Left forelimb (tissue), 1 donor: ENCODE measurements around the gene RFX2.
A peak's percentile ranks its signal among the peaks of the same experiment; 100 is the strongest.
"Not testable (repeated sequence)": the region's sequence is repeated elsewhere in the genome, so short reads cannot be mapped to it uniquely, and the experiment has no call there.

ENCODE experiments used
- DNase-seq: peaks from one replicate; pipeline ENCODE4 v3.0.0-alpha.2; 2018; ENCODE audit warnings: low spot score

The RFX2 gene

GRCh38 chr19:6038634-6039405 lies 71.5 kb downstream of the RFX2 start:
- DNase-seq, result no peak

GRCh38 chr19:6035026-6035425 lies 75.3 kb downstream of the RFX2 start:
- DNase-seq, result no peak

GRCh38 chr19:6034512-6034911 lies 75.8 kb downstream of the RFX2 start:
- DNase-seq, result no peak

- no peak for DNase-seq
Observed at GRCh38 chr19:6033744-6034264, 76.5 kb downstream of the RFX2 start.

DNA sequence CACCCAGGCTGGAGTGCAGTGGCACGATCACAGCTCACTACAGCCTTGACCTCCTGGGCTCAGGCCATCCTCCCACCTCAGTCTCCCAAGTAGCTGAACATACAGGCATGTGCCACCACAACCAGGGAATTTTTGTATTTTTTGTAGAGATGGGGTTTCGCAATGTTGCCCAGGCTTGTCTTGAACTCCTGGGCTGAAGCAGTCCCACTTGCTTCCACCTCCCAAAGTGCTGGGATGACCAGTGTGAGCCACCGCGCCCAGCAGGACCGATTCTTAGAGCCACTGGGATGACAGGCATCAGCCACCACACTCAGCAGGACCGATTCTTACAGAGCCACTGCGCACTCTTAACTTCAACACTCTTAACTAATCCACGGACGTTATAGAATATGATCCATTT lies 77.5 kb downstream of the RFX2 start:
- no peak for DNase-seq

DNA sequence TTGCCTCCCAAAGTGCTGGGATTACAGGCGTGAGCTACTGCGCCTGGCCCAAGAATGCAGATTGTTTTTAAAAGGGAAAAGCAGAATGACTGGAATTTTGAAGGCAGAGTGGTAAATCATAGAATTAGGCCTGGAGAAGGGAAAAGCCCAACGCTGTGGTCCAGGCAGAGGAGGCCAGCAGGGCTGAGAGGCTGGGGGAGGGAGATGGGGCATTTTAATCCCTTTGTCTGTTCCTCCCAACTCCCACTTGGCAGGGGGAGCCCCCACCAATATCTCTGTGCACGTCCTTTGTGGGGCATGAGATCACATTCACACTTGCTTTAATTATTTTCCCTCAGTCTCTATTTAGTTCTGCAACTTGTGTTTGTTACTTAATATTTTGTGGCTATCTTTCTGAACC lies 77.9 kb downstream of the RFX2 start:
- DNase-seq, result no peak

GRCh38 chr19:6030214-6030507 lies 80.1 kb downstream of the RFX2 start:
- no peak for DNase-seq

DNA sequence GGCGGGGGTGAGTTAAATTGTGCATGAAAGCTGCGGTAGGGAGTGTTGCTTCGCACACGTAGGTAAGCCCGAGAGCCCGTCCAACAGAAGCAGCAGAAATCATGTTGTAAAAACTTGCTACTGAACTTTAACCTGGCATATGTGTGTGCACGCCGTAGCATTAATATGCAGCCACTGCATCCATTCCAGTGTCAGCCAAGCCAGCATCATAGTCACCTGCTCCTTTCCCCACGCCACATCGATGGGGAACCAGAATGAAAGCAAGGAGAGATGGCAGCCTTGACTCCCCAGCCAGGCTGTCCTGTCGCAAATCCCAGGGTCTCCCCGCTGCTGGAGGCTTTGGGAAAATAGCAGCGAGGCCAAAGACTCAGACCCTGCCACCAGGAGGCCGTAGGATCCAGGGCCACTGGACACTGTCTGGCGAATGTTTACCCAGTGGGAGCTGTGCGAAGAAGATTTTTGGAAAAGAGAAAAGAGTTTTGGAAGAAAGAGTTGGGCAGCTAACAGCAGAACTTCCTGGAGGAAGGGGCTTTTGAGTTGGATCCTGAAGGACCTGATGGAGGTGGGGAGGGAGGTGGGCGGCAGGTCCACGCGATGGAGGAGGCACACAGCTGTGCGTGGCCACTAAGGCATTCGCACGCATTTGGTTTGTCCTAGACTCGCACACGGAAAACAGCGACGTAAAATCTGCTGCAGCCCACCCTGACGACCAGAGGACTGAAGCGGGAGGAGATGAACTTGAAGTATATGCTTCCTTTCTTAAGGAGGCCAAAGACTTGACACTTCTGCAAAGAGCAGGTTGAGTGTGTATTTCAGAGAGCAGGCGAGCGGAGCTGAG lies 83.7 kb downstream of the RFX2 start:
- peak; percentile 51 for DNase-seq

- not testable (repeated sequence) for DNase-seq
Observed at GRCh38 chr19:6024756-6025155, 85.5 kb downstream of the RFX2 start.

GRCh38 chr19:6023936-6024335 lies 86.4 kb downstream of the RFX2 start:
- no peak for DNase-seq

DNA sequence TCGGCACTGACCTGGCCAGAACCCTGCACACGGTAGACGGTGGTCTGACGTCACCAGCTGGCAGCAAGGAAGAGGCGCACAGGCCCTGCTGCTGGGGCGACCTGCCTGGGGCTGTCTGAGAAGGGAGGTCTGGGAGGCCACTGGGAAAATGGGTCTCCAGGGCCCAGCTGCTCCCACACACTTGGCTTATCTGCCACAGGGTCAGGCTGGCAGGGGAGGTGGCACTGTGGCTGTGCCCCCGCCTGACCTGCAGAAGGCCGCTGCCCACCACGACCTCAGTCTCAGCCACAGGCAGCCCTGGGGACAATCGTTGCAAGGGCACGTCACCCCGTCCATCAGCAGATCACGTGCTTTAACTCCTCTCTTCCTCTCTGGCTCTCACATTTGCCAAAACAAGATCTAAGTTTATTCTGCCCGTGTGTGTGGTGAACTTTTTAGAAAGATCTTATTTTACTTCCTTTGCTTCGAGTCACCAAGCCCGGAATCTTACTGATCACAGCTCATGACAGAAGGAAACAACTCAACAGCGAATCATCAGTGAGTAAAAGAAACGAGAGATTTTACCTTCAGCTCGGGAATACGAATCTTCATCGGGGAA lies 87.1 kb downstream of the RFX2 start:
- no peak for DNase-seq

GRCh38 chr19:6022570-6023064 lies 87.7 kb downstream of the RFX2 start:
- DNase-seq, result no peak

DNA sequence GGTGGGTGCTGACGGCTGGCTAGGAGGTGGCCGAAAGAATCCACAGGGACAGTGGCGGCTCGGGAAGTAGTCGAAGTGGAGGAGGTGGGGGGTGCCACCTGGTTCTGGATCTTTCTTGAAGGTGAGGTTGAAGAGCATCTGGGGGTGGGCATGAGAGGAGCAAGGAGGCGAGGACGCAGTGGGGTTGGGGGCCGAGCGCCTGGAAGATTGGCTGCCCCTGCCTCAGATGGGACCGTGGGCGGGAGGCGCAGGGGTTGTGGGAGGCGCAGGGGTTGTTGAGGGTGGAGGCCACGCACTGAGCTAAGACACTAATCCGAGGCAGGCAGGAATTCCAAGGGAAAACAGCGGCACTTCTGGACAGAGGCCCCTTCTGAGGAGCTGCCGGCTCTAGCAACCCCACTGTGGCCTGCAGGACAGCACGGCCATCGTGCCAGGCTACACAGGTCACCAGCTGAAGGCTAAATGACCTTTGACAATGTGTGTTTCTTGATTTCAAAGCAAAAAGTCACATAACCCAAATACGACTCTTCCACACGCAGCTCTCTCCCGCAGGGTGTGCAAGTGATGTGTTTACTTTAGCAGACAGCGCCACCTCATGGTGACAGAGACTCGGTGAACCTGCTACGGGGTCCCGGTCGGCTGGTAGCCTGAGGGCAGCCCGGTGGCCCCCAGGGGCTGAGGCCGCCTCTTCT lies 88.3 kb downstream of the RFX2 start:
- DNase-seq, result peak; percentile 83

- no peak for DNase-seq
Observed at GRCh38 chr19:6020972-6021805, 89.1 kb downstream of the RFX2 start.

- DNase-seq, result no peak
Observed at GRCh38 chr19:6020166-6020882, 90.0 kb downstream of the RFX2 start.

DNA sequence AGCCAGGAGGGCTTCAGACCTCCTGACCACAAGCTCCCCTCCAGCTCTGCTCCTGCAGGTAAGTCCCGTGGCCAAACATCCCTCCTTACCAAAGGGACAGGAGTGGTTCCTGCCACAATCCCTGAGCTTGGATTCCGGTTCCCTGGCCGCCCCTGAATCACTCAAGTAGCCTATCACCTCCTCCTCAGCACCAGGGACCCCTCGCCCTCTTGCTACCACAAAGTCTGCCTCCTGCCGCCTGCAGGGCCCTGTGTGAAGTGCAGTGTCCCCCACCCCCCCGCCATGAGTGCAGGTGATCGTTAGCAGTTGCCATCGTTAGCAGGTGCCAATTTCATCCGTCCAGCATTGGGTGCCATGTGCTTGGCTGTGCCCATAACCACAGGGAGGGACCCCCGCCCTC lies 91.5 kb downstream of the RFX2 start:
- no peak for DNase-seq

DNA sequence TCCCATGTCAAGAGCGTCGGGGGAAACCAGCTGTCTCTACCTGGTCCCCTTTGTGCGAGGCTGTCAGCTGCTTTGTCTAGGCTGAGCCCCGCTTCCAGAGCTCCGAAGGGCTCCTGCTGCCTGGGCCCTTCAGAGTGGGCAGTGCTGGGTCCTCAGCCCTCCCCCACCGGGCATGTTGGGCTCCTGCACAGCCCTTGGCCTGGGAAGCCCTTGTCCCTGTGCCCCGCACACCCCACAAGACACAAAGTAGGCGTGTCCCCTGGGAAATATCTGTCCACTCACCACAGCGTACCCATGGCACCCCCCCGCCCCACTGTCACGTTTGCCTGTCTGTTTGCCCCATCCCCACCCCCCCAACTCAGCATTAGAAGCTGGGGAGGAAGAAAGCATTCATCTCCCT lies 92.7 kb downstream of the RFX2 start:
- no peak for DNase-seq

- DNase-seq, result no peak
Observed at GRCh38 chr19:6015841-6016545, 94.3 kb downstream of the RFX2 start.

DNA sequence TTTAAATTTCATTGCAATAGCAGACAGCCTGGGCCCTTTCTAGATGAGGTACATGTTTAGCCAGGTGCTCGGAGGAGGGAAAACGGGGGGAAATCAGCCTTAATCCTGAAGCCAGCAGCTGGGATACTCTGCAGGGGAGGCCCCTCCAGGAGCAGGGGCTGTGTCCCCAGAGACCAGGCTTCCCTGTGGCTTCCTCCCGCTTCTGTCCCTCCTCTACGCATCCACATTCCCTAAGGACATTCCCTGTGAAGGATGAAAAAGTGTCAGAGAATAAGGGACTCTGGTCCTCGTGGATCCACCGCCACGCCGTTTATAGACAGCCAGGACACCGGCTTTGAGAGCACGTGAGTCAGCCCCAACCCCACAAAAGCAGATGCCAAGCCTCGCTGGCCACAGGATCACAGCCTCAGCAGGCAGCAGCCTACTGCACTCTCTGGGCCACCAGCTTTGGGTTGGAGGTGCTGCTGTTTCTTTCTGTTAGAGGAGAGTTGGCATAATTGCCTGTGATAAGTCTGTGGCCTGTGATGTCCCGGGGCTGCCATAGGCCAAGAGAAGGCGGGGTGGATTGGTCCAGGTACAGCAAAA lies 95.7 kb downstream of the RFX2 start:
- no peak for DNase-seq
